Suprapubic skin (tissue), 4 donors: Measurements from ENCODE around the gene TNFSF11.

Source experiments
- EP300 ChIP-seq: sonication (generic); formaldehyde crosslinking; IDR thresholded peaks from one replicate; pipeline ENCODE4 v1.6.1; 2017; ENCODE audit warnings: antibody characterized with exemption
- POLR2A ChIP-seq, 2 donors: fragments of 450-650 bp; IDR thresholded peaks; one replicate each; pipeline ENCODE4 v1.6.1; 2017; ENCODE audit warnings: antibody characterized with exemption in 2 of 2, mild to moderate bottlenecking in 2 of 2, moderate library complexity in 2 of 2
- POLR2AphosphoS5 ChIP-seq, 3 donors: sonication (generic); formaldehyde crosslinking; IDR thresholded peaks; one replicate each; pipeline ENCODE4 v1.6.1; 2017; ENCODE audit warnings: antibody characterized with exemption in 3 of 3
- TF ChIP-seq, protein P1 (sequence below), 2 donors: fragments of 200-600 bp in 1 of 2; fragments of 450-650 bp in 1 of 2; sonication (generic) in 1 of 2; IDR thresholded peaks; one replicate each; pipeline ENCODE4 v1.5.1; 2016 to 2019; ENCODE audit warnings: antibody characterized with exemption in 2 of 2, mild to moderate bottlenecking in 1 of 2, moderate library complexity in 1 of 2

DNA sequence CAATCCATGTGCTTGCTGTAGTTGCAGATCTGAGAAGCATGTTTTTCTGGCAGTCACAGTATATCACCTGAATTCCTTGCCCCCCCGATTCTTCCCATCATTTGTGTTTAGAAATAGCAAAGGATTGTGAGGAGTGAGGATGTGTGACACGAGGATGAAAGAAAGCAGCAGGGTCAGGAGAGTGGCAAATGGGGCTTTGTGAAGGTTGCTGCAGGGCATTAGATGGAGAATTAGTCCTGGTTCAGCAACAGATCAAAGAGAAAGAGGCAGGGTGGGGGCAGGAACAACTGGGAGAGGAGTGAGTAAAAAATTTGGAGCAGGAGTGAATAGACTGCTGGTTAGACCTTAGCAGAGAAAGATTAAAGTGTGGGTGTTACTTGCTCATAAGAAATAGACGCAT lies 47.7 kb upstream of the TNFSF11 start:
- TF ChIP-seq POLR2A (IDR thresholded peaks at IDR 0.05) (no peak), EP300 (no peak), POLR2AphosphoS5 (IDR thresholded peaks at IDR 0.05) (no peak)
- TF ChIP-seq, protein P1, sequence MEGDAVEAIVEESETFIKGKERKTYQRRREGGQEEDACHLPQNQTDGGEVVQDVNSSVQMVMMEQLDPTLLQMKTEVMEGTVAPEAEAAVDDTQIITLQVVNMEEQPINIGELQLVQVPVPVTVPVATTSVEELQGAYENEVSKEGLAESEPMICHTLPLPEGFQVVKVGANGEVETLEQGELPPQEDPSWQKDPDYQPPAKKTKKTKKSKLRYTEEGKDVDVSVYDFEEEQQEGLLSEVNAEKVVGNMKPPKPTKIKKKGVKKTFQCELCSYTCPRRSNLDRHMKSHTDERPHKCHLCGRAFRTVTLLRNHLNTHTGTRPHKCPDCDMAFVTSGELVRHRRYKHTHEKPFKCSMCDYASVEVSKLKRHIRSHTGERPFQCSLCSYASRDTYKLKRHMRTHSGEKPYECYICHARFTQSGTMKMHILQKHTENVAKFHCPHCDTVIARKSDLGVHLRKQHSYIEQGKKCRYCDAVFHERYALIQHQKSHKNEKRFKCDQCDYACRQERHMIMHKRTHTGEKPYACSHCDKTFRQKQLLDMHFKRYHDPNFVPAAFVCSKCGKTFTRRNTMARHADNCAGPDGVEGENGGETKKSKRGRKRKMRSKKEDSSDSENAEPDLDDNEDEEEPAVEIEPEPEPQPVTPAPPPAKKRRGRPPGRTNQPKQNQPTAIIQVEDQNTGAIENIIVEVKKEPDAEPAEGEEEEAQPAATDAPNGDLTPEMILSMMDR (IDR thresholded peaks at IDR 0.05) = no peak
